GM13976 (cell line): ENCODE results near the gene SLC22A23.

Experiments used
- DNase-seq: peaks from one replicate; pipeline ENCODE4 v3.0.0; 2012; ENCODE audit warnings: low spot score
- in situ Hi-C: fragments of 300-500 bp; cut with MboI; formaldehyde crosslinking; loops from one replicate; pipeline ENCODE4 v1.12.0; 2022; ENCODE audit warnings: low sequenced_read_pairs, mixed read lengths, inconsistent platforms; ENCODE audit not compliant: unreplicated experiment
- TF ChIP-seq, protein P1 (sequence below): IDR thresholded peaks from 2 replicates; pipeline ENCODE4 v1.5.1; 2012; ENCODE audit warnings: borderline replicate concordance, mild to moderate bottlenecking; ENCODE audit not compliant: insufficient read depth; ENCODE audit errors: extremely low read depth, missing control alignments, control extremely low read depth

Gene SLC22A23

GRCh38 chr6:3232017-3232945 is 224.6 kb downstream of the SLC22A23 start:
- TF ChIP-seq, protein P1, sequence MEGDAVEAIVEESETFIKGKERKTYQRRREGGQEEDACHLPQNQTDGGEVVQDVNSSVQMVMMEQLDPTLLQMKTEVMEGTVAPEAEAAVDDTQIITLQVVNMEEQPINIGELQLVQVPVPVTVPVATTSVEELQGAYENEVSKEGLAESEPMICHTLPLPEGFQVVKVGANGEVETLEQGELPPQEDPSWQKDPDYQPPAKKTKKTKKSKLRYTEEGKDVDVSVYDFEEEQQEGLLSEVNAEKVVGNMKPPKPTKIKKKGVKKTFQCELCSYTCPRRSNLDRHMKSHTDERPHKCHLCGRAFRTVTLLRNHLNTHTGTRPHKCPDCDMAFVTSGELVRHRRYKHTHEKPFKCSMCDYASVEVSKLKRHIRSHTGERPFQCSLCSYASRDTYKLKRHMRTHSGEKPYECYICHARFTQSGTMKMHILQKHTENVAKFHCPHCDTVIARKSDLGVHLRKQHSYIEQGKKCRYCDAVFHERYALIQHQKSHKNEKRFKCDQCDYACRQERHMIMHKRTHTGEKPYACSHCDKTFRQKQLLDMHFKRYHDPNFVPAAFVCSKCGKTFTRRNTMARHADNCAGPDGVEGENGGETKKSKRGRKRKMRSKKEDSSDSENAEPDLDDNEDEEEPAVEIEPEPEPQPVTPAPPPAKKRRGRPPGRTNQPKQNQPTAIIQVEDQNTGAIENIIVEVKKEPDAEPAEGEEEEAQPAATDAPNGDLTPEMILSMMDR, result no peak
- DNase-seq, result no peak
- in situ Hi-C loops, result no loop called here

DNA sequence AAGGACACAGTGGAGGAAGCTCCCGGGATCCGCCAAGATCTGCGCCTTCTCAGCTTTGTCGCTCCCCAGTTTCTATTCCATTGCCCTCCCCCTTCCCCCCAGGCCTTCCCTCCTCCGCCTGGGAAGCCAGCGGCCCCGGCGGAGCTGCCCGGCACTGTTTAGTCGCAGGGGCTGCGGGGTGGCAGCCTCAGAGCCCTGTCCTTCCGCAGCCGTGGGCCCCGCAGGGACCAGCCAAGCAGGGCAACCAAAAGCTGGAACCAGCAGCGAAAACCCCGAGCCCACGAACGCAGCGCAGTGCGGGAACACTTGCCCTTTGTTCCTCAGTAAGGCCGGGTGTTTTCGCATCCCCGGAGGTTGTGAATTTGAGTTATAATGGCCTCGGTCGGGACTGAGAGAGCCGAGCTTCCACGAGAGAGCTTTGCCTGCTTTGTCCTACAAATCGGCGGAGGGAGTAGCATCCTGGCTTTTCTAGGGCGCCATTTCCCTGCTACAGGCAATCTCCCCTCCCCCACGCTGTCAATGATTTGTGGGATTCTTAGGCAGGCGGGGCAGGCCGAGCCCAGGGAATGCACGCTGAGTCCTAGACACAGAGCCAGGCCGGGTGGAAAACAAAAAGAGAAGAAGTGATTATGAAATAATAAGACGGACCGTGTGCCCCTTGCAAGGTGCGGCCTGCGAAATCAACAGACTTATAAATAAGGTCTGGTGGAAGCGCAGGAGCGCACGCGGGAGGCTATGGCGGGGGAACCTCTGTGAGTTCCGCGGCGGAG is 225.4 kb downstream of the SLC22A23 start:
- DNase-seq, result no peak
- in situ Hi-C loops, result no loop called here
- TF ChIP-seq, protein P1, result no peak

GRCh38 chr6:3230900-3231246 is 226.0 kb downstream of the SLC22A23 start:
- no peak for DNase-seq
- TF ChIP-seq, protein P1, result no peak
- in situ Hi-C loops, result no loop called here

DNA sequence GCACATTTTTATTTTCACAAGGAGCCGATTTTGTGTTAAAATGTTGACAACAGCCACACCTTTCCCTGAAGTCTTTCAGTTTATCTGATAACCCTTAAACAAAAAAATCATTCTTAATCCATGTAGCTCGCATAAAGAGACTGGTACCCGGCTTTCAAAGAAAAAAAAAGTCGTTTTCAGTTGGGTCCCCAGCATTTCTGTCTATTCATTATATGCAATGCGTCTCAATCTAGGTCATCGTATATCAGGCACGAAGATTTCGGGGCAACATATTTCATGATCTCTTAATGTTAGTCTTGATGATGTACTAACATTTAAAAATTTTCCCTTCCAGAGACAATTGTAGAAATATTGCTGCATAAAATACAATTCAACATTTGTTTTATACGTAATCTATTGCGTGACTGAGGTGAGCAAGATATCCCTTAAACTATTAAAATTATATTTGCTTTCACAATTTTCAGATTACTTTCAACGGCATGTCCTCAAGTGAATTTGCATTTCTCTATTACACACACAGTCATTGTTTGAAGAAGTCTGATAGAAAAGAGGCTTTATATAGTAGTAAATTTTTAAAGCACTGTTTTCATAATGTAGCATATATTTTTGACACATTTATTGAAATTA is 226.5 kb downstream of the SLC22A23 start:
- no peak for DNase-seq
- in situ Hi-C loops, result no loop called here
- TF ChIP-seq, protein P1, result no peak

DNA sequence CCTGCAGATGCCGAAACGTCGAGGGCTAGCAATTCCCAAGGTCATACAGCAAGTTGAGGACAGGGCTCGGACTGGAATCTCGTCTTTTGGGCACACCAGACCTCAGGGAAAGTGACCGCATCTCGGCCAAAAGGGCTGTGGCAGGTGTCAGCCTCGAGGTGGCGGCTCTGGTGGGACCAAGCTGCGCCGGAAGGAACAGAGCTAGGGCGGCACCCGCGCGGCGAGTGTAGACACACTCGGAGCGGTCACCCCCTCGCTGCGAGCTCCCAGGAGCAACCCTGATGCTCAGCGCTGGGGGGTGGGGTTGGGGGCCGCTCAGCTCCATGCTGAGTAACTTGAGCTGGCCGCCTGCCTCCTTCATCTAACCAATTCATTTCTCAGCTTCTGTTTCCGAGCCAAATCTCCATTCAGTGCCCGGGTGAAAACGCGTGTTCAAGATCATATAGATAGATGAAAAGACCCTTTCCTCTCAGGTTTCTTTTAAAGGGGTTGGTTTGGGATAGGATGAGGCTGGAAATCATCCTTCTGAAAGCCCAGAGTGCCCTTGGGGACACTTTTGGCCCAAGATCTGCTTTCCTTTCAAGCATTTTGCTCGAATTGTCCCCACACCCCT is 227.2 kb downstream of the SLC22A23 start:
- in situ Hi-C loops, result no loop called here
- no peak for DNase-seq
- TF ChIP-seq, protein P1, result no peak
